GM19468 (cell line): ENCODE results near the gene TEPSIN.

Experiments
- ATAC-seq: cut with Tn5 transposase; IDR thresholded peaks from one replicate; pipeline ENCODE4 v1.9.1; 2021; ENCODE audit warnings: mild to moderate bottlenecking, moderate library complexity, moderate number of reproducible peaks; ENCODE audit not compliant: unreplicated experiment; ENCODE audit errors: extremely low read depth

The TEPSIN gene

DNA sequence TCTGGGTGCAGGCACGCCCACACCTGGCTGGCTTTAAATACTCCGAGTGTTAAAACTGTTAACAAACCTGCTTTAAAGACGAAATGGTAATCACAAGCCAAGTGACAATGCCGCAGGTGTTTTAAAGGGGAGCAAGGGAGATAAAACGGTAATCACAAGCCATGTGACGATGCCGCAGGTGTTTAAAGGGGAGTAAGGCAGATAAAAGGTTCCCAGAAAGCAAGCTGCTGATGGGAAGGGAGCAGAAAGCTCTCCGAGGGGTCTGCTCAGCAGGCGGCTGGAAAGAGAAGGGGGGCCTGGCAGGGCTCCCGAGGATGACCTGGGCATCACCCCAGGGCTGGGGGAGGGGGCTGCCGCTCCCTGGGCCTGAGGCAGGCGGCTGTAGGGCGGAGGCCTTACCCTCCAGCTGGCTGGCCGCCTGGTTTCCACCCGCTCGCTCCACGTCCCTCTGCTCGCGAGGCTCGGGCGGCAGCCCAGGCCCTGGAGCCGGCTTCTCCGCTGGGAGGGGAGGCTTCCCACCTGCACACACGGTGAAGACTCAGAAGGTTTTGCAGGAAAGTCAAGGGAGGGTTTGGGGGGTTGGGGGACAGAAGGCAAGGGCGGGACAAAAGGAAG is 12.3 kb upstream of the TEPSIN start:
- no peak for ATAC-seq

- ATAC-seq, result no peak
Measured at GRCh38 chr17:81250286-81251093, 11.6 kb upstream of the TEPSIN start.

GRCh38 chr17:81249223-81250040 is 10.6 kb upstream of the TEPSIN start:
- no peak for ATAC-seq

GRCh38 chr17:81248649-81249048 is 9.8 kb upstream of the TEPSIN start:
- no peak for ATAC-seq

DNA sequence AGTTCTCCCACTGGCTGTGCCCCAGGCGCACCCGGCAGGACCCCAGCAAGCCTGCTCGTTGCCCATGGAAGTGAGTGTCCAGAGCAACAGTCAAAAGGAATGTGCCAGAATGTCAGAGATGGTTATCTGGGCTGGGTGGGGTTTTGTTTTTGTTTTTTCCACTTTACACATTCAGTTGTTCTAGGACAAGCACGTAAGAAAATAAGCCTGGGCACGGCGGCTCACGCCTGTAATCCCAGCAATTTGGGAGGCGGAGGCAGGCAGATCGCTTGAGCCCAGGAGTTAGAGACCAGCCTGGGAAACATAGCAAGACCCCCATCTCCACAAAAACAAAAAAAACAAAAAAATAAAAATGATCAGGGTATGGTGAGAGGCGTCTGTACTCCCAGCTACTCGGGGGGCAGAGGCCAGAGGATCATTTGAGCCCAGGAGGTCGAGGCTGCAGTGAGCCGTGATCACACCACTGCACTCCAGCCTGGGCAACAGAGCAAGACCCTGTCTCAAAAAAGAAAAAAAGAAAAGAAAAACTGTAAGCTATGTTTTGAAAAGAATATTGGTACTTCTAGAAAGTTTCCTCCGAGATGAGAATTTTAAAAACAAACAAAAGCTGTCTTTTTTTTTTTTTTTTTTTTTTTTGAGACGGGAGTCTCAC is 8.6 kb upstream of the TEPSIN start:
- no peak for ATAC-seq

GRCh38 chr17:81246679-81247338 is 8.0 kb upstream of the TEPSIN start:
- ATAC-seq, result no peak

DNA sequence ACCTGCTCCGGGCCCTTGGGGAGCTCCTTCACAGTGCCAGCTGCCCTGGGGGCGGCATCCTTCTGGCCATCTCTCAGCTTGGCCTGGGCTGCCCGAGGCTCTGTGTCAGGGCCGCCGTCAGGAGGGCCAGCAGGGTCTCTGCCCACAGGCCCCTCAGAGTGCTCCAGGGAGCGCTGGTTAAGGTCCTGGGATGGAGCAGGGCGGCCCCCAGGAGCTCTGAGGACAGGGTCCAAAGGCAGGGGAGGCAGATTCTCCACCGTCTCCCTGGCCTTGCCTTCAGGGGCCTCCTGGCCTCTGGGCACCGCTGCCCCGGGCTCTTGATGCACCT is 7.5 kb upstream of the TEPSIN start:
- ATAC-seq, result no peak

DNA sequence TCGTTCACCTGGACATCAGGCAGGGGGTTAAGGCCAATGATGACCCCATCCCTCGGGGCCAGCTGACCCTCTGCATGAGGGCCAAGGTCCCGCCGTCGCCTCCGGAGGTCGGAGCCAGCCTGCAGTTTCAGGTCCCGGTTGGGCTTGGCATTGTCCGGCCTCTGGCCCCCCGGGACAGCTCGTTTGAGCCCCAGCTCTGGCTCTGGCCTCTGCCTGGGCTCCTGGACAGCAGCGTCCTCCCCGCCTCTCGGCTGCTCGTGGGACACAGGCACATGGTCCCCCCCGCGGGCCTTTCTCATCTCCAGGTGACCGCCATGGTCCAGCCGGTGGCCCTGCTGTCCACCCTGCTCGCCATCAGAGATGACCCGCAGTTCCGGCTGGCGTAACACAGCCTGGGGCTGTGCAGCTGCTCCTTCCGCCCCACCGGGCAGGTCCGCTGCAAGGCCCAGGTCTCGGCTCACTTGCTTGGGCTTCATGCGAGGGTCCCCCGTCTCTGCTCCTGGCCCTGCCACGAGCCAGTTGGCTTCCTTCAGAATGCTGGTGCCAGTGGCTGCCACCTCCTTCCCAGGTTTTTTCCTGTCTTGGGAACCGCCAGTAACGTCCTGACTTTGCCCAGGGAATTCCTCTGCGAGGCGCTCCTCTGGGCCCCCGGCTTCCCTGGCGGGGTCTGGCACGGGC is 6.9 kb upstream of the TEPSIN start:
- no peak for ATAC-seq

DNA sequence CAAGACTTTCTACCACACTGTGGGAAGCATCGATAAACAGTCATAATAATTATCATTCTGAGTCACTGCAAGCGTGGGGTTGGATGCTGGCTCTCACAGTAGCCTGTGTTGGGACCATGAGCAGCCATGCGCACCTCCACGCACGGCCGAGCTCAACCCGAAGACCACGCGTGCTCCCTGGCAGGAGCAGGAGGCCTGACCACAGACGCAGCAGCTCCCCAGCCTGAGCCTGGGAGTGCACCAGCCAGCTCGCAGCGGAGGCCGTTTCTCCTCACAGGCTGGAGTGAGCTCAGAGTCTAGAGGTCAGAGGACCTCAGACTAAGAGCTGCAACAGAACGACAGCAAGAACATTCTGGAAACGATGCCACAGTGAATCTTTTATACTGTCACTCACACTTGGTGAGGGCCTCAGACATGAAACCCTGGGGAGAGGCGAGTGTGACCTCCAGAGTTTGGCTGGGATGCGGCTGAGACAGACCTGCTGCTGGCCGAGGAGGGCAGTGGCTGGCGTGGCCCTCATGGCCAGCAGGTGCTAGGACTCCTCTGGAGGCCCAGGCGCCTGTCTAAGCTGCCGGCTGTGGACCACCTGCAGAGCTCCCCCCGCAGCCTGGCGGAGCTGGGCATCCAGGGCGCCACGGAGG is 6.3 kb upstream of the TEPSIN start:
- ATAC-seq, result no peak

GRCh38 chr17:81244358-81245023 is 5.6 kb upstream of the TEPSIN start:
- no peak for ATAC-seq

DNA sequence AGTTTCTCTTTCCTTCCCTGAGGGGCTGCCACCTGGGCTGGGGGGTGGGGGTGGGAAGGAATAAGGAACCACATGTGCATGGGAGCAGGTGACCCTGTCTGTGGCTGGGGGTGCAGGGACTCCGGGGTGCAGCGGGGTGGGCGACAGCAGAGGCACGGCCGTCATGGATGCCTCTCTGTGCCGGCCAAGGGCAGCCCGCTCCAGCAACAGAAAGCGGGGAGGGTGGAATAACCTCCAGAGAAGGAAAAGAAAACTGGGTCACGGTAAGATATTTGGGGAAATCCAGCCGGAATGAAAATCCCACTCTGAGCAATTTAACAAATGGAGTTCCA is 4.4 kb upstream of the TEPSIN start:
- ATAC-seq, result no peak

DNA sequence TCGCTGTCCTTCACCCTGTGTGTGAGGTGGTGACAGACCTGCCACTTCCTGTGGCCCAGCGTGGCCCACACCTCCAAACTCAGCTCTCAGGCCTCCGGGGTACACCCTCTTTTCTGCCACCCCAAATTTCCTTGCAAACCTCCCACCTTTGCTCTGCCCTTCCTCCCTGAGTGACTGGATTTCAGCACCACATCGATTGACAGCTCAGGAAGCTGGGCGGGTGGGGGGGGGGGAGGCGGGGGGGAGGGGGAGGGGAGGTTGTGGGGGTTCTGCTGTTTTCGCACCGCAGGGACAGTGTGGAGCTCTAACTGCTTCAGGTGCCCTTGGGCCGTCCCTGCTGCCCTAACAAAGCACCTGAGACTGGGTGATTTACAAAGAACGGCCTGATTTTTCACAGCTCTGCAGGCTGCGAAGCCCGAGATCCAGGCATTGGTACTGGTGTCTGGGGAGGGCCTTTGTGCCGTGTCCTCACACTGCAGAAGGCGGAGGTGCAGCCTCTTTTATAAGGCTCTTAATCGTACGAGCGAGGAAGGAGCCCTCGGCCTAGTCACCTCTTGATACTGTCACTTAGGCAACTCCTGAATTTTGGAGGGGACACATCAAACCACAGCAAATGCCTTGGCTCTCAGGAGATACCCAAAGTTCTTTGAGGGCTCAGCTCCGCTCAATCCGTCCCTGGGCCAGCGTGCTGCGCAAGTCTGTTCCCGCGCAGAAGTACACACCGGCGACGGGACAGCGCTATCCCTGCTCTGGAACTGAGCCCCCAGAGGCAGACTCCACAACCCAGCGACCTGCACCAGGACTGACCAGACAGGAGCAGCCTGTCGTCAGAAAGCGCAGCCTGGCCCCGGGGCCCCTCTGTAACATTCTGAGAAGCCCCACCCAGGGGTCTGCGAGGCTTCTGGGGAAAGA is 3.8 kb upstream of the TEPSIN start:
- no peak for ATAC-seq

- no peak for ATAC-seq
Measured at GRCh38 chr17:81241648-81242420, 3.0 kb upstream of the TEPSIN start.

GRCh38 chr17:81241203-81241602 is 2.3 kb upstream of the TEPSIN start:
- no peak for ATAC-seq

- no peak for ATAC-seq
Measured at GRCh38 chr17:81240761-81241160, 1.9 kb upstream of the TEPSIN start.

GRCh38 chr17:81239714-81240555 is 1.1 kb upstream of the TEPSIN start:
- ATAC-seq, result no peak
